Peyer's patch (tissue), 4 donors: Measurements from ENCODE around the gene PACS2.

Experiments
- CTCF ChIP-seq, 6 experiments: fragments of 450-650 bp in 4 of 6; fragments of 200-600 bp in 2 of 6; sonication (generic) in 1 of 6; IDR thresholded peaks; one replicate each; pipeline ENCODE4 v1.5.1; 2017 to 2019; ENCODE audit warnings: antibody characterized with exemption in 6 of 6, mild to moderate bottlenecking in 3 of 6, moderate library complexity in 1 of 6
- POLR2A ChIP-seq, 2 donors: fragments of 450-650 bp; IDR thresholded peaks; one replicate each; pipeline ENCODE4 v1.5.1; 2017; ENCODE audit warnings: antibody characterized with exemption in 2 of 2, mild to moderate bottlenecking in 2 of 2, moderate library complexity in 2 of 2

GRCh38 chr14:105337966-105338741 is 23.6 kb downstream of the PACS2 start:
- TF ChIP-seq CTCF (IDR thresholded peaks at IDR 0.05): no peak
- TF ChIP-seq POLR2A (IDR thresholded peaks at IDR 0.05): no peak
